Adrenal gland (tissue), 12 donors: ENCODE results near the gene HDAC10. TPM values are rescaled to one million over a fixed set of nuclear protein-coding genes. Genes with fewer than 3 reads are reported as not detected.

ENCODE experiments used
- DNase-seq, 7 donors: peaks; one replicate each; pipeline ENCODE4 v3.0.0-alpha.2; 2019 to 2020
- H3K27ac ChIP-seq, 5 donors: fragments of 200-600 bp; sonication (generic) in 4 of 5; 1 replicate in 3 of 5; 2 replicates in 2 of 5; pipeline versions ENCODE4 v1.5.1 to v1.8.0; 2016 to 2020; ENCODE audit warnings: mild to moderate bottlenecking in 1 of 5
- H3K27me3 ChIP-seq: fragments of 200-600 bp; 2 replicates; pipeline ENCODE4 v1.8.0; 2021
- H3K36me3 ChIP-seq, 2 donors: fragments of 200-600 bp; replicated peaks in 1 of 2; 1 replicate in 1 of 2; 2 replicates in 1 of 2; pipeline versions ENCODE4 v1.5.1 to v1.8.0; 2018 to 2022
- H3K4me1 ChIP-seq, 2 donors: fragments of 200-600 bp; replicated peaks in 1 of 2; 1 replicate in 1 of 2; 2 replicates in 1 of 2; pipeline versions ENCODE4 v1.5.1 to v1.8.0; 2018 to 2021
- H3K4me3 ChIP-seq, 4 donors: fragments of 200-600 bp; sonication (generic) in 3 of 4; one replicate each; pipeline ENCODE4 v1.5.1; 2016 to 2018
- H3K9me3 ChIP-seq, 3 donors: fragments of 200-600 bp; sonication (generic) in 1 of 3; replicated peaks in 1 of 3; 1 replicate in 2 of 3; 2 replicates in 1 of 3; pipeline versions ENCODE4 v1.5.1 to v1.8.0; 2016 to 2021
- POLR2A ChIP-seq, 2 donors: fragments of 450-650 bp; IDR thresholded peaks; one replicate each; pipeline ENCODE4 v1.6.1; 2017; ENCODE audit warnings: antibody characterized with exemption in 2 of 2, mild to moderate bottlenecking in 2 of 2, moderate library complexity in 1 of 2
- WGBS, 4 donors: extraction: QIAGEN DNeasy Blood & Tissue Kit in 2 of 4; methylation state at CpG; one replicate each; pipeline versions ENCODE4 v1.1.5 to v1.1.7; 2013 to 2017; 5-methylcytosine and 5-hydroxymethylcytosine counted together
- intact Hi-C, 2 donors: fragments of 100-400 bp; cut with DNase I; formaldehyde crosslinking; loops; one replicate each; pipeline versions ENCODE4 v1.14.1 to v1.15.0; 2022 to 2023
- polyA plus RNA-seq, 3 donors: library from polyadenylated mRNA; stranded (reverse); fragments of 200-250 nt in 2 of 3; fragments of 350-450 nt in 1 of 3; fragmentation: Illumina TruSeq in 1 of 3; extraction: RNeasy Lipid Tissue Mini Kit (QIAGEN cat#74804) in 1 of 3; gene quantifications; one replicate each; pipeline ENCODE4 v1.2.3, GENCODE V29; 2013 to 2014
- total RNA-seq, 9 donors: library from RNA; depleted of rRNA in 4 of 9; stranded (reverse); fragments of >200 nt in 4 of 9; fragments of 120-200 nt in 1 of 9; fragmentation: NEBNext Ultra II Directional in 1 of 9; extraction: Animal tissue kit (Norgen Biotek cat#: 25700) in 1 of 9; gene quantifications; one replicate each; pipeline versions ENCODE4 v1.1.0 to v1.2.4, GENCODE V29; 2013 to 2023
- TF ChIP-seq, protein P1 (sequence below), 6 experiments: fragments of 450-650 bp in 4 of 6; fragments of 200-600 bp in 2 of 6; sonication (generic) in 1 of 6; IDR thresholded peaks; 1 replicate in 5 of 6; 2 replicates in 1 of 6; pipeline versions ENCODE4 v1.5.1 to v1.8.0; 2016 to 2021; ENCODE audit warnings: antibody characterized with exemption in 6 of 6, mild to moderate bottlenecking in 2 of 6, moderate library complexity in 1 of 6
- donor health status: healthy with polysubstance abuse.
- donor health status: Bipolar disorder and iron deficiency.
- donor health status: DM: yes; HTN: yes; CAD: no.
- donor health status: DM: no; HTN: no; CAD: no.
- donor health status: DM: no; HTN: no; CAD: no.
- donor health status: DM: yes; HTN: yes; CAD: no.

HDAC10 gene
- total and polyA plus RNA-seq, 12 donors = 2.0 to 179 (median 41.5) TPM

DNA sequence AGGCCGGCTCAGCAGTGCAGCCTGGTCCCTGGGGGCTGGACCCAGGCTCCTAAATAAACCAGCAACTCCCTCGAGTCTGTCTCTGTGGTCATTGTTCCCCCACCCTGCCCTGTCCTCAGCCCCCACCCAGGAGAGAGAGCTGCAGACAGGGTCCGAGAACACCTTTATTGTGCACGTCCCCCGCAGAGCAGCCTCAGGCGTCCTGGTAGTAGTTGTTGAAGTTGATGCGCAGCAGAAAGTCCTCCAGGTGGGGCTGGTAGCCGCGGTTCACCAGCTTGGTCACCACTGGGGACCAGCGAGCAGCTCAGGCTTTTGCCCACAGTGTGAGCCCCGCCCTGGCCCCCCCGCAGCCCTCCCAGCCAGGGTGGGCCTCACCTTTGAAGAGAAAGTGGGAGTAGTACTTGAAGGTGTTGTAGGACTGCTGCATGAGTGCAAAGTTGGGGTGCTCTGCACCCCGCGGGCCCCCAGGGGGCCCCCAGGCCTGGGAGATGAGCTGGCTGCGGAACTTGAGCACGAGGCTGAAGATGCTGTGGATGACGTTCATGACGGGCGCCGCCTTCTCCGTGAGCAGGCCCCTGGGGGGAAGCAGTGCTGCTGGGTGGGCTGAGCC lies 33.4 kb downstream of the HDAC10 start:
- intact Hi-C loops = no loop called here
- H3K4me1 ChIP-seq = no peaks in the 10 kb centered on the region
- no peak overlapping the region for H3K27ac ChIP-seq
- TF ChIP-seq POLR2A (IDR thresholded peaks at IDR 0.05) = no peak
- TF ChIP-seq, protein P1, sequence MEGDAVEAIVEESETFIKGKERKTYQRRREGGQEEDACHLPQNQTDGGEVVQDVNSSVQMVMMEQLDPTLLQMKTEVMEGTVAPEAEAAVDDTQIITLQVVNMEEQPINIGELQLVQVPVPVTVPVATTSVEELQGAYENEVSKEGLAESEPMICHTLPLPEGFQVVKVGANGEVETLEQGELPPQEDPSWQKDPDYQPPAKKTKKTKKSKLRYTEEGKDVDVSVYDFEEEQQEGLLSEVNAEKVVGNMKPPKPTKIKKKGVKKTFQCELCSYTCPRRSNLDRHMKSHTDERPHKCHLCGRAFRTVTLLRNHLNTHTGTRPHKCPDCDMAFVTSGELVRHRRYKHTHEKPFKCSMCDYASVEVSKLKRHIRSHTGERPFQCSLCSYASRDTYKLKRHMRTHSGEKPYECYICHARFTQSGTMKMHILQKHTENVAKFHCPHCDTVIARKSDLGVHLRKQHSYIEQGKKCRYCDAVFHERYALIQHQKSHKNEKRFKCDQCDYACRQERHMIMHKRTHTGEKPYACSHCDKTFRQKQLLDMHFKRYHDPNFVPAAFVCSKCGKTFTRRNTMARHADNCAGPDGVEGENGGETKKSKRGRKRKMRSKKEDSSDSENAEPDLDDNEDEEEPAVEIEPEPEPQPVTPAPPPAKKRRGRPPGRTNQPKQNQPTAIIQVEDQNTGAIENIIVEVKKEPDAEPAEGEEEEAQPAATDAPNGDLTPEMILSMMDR (IDR thresholded peaks at IDR 0.05) = no peak
- 85 to 92% (median 89%) methylated on average over 4 to 21 of the region's 21 CpGs for WGBS, 4 donors
- H3K36me3 ChIP-seq = peaks cover 0 to 85% of the 10 kb centered on the region in 2 donors
- no peaks in the 10 kb centered on the region for H3K9me3 ChIP-seq
- H3K4me3 ChIP-seq = no peak overlapping the region
- H3K27me3 ChIP-seq = no peaks in the 10 kb centered on the region
- no peak for DNase-seq

- intact Hi-C loops = no loop called here
- TF ChIP-seq POLR2A (IDR thresholded peaks at IDR 0.05) = no peak
- TF ChIP-seq, protein P1 (IDR thresholded peaks at IDR 0.05) = no peak
- Histone ChIP-seq H3K9me3 (no peaks in the 10 kb centered on the region), H3K36me3 (peaks cover 0 to 82% of the 10 kb centered on the region in 2 donors), H3K4me1 (no peaks in the 10 kb centered on the region), H3K4me3 (no peak overlapping the region), H3K27me3 (no peaks in the 10 kb centered on the region), H3K27ac (no peak overlapping the region)
- 92 to 96% (median 93%) methylated on average over 34 to 57 of the region's 57 CpGs for WGBS, 4 donors
- DNase-seq = peak in 1 of 7 donors; percentile 26
Measured at GRCh38 chr22:50216684-50217520, 34.2 kb downstream of the HDAC10 start.

DNA sequence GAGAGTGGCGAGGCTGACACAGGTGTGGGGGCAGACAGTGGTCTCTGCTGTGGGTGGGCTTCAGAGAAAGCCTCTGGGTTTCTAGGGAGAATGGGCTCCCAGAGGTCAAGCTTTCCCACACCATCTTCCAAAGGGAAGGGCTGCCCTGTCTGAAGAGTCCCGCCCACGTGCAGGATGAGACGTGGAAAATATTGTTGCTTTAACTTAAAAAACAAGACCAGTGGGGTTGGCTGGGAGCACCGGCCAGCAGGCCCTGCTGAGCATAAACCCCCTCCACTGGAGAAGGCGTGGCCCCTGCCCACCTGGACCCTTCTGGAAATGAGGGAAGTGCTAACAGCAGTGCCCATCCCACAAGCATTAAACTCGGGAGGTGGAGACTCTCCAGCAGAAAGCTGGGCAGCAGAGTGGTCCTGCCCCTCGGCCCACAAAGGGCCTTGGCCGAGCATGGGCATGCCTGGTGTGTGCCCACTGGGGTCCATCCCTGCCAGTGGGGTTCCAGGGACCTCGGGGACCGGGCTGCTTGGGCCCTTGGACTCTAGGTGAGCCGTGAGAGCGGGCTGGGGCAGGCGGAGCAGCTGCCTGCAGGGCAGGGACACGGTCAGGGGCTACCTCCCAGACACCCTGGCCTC lies 34.9 kb downstream of the HDAC10 start:
- Histone ChIP-seq H3K9me3 (no peaks in the 10 kb centered on the region), H3K27me3 (no peaks in the 10 kb centered on the region), H3K4me3 (no peak overlapping the region), H3K4me1 (no peaks in the 10 kb centered on the region), H3K36me3 (peaks cover 0 to 79% of the 10 kb centered on the region in 2 donors), H3K27ac (no peak overlapping the region)
- no peak for DNase-seq
- no peak for TF ChIP-seq POLR2A (IDR thresholded peaks at IDR 0.05)
- TF ChIP-seq, protein P1 (IDR thresholded peaks at IDR 0.05) = no peak
- 80 to 84% (median 82%) methylated on average over 5 to 15 of the region's 15 CpGs for WGBS, 4 donors
- intact Hi-C loops = no loop called here

DNA sequence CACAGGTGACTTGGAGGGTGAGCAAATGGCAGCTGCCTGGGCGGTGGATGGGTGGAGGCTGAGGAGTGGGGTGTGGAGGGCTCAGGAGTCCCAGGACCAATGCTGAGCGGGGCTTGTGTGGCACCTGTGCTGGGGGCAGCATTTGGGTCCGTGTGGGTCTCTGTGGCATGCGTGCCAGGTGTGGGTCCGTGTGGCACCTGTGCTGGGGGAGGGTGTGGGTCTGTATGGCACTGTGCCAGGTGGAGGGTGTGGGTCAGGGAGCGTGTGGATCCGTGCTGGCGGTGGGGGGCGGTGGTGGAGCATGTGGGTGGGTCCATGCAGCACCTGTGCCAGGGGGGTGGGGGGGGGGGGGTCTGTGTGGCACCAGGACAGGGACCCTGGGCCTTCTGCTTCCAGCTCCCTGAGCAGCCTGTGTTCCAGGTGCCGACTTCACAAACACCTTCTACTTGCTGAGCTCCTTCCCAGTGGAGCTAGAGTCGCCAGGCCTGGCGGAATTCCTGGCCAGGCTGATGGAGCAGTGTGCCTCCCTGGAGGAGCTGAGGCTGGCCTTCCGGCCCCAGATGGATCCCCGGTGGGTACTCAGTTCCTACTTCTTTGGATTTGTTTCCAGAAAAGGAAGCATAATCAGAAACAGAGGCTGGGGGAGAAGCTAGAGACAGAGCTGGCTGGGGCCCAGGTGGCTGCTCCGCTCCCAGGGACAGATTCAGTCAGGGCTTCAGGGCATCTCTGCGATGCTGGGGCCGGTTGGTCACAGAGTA lies 35.6 kb downstream of the HDAC10 start:
- no peaks in the 10 kb centered on the region for H3K27me3 ChIP-seq
- WGBS, 4 donors = 72 to 89% (median 76%) methylated on average over 4 to 17 of the region's 17 CpGs
- H3K4me3 ChIP-seq = no peak overlapping the region
- intact Hi-C loops = no loop called here
- no peak overlapping the region for H3K27ac ChIP-seq
- peaks cover 0 to 79% of the 10 kb centered on the region in 2 donors for H3K36me3 ChIP-seq
- TF ChIP-seq, protein P1 (IDR thresholded peaks at IDR 0.05) = no peak
- TF ChIP-seq POLR2A (IDR thresholded peaks at IDR 0.05) = no peak
- no peaks in the 10 kb centered on the region for H3K9me3 ChIP-seq
- DNase-seq = no peak
- H3K4me1 ChIP-seq = no peaks in the 10 kb centered on the region
